NCI-H1436 treated with DMSO at 0.1 percent for 48 hours (cell line): ENCODE measurements around the gene LONRF2.

Source experiments
- DNase-seq: peaks from one replicate; lab custom pipeline; 2025; lab: John Stamatoyannopoulos, UW

LONRF2 gene

GRCh38 chr2:100235581-100235980, 86.7 kb downstream of the LONRF2 start:
- no peak for DNase-seq

GRCh38 chr2:100235098-100235497, 87.2 kb downstream of the LONRF2 start:
- DNase-seq, result no peak

- no peak for DNase-seq
Observed at GRCh38 chr2:100234141-100234540, 88.2 kb downstream of the LONRF2 start.

GRCh38 chr2:100233061-100233460, 89.2 kb downstream of the LONRF2 start:
- no peak for DNase-seq

- DNase-seq, result no peak
Observed at GRCh38 chr2:100230754-100231153, 91.5 kb downstream of the LONRF2 start.

- no peak for DNase-seq
Observed at GRCh38 chr2:100228967-100229366, 93.3 kb downstream of the LONRF2 start.

GRCh38 chr2:100228415-100228814, 93.9 kb downstream of the LONRF2 start:
- DNase-seq, result no peak

GRCh38 chr2:100224988-100225710, 97.2 kb downstream of the LONRF2 start:
- DNase-seq, result no peak

- no peak for DNase-seq
Observed at GRCh38 chr2:100223502-100223901, 98.8 kb downstream of the LONRF2 start.
